SK-N-SH (cell line): ENCODE data around the gene NAALADL2. TPM values are rescaled to one million over a fixed set of nuclear protein-coding genes. Genes with fewer than 3 reads are reported as not detected.

Experiments used
- CTCF ChIA-PET: fragments of 300-600, 350-600 bp; formaldehyde crosslinking; extraction: SDS; loops from one replicate; lab custom pipeline; 2021; lab: Yijun Ruan, JAX
- POLR2A ChIA-PET: fragments of 350-600 bp; sonication (Branson Sonifier 250); formaldehyde crosslinking; extraction: SDS; loops from one replicate; lab custom pipeline; 2020; ENCODE audit warnings: antibody characterized with exemption, inconsistent platforms; lab: Yijun Ruan, JAX
- DNase-seq: peaks from one replicate; pipeline ENCODE4 v3.0.0; 2012
- H2AFZ ChIP-seq: fragments of 200-600 bp; sonication (generic); 2 replicates; pipeline ENCODE4 v1.8.1; 2016; ENCODE audit warnings: antibody characterized with exemption, mild to moderate bottlenecking, low read depth
- H3F3A ChIP-seq: fragments of 200-600 bp; sonication (generic); replicated peaks from 2 replicates; pipeline ENCODE3; 2016; ENCODE audit warnings: antibody characterized with exemption, mild to moderate bottlenecking; ENCODE audit not compliant: insufficient read depth
- H3K27ac ChIP-seq, 2 experiments: fragments of 200-500 bp in 1 of 2; fragments of 200-600 bp in 1 of 2; sonication (Bioruptor generic) in 1 of 2; sonication (generic), shearing (Covaris generic) in 1 of 2; 2 replicates each; pipeline versions ENCODE4 v1.5.1 to v1.6.1; 2014 to 2016; ENCODE audit warnings: low read depth in 2 of 2, inconsistent platforms in 1 of 2, low read length in 1 of 2, mild to moderate bottlenecking in 1 of 2, mixed read lengths in 1 of 2
- H3K27me3 ChIP-seq: fragments of 200-600 bp; sonication (generic), shearing (Covaris generic); 2 replicates; pipeline ENCODE4 v1.6.1; 2016; ENCODE audit warnings: mixed run types; ENCODE audit not compliant: insufficient read depth
- H3K36me3 ChIP-seq, 2 experiments: fragments of 200-500 bp in 1 of 2; fragments of 200-600 bp in 1 of 2; sonication (Bioruptor generic) in 1 of 2; sonication (generic) in 1 of 2; replicated peaks in 1 of 2; 2 replicates each; pipeline versions ENCODE3 to v1.5.1; 2014 to 2016; ENCODE audit warnings: low read length in 1 of 2, mild to moderate bottlenecking in 1 of 2; ENCODE audit not compliant: insufficient read depth in 2 of 2, control insufficient read depth in 1 of 2
- H3K4me1 ChIP-seq, 2 experiments: fragments of 200-500 bp in 1 of 2; fragments of 200-600 bp in 1 of 2; sonication (Bioruptor generic) in 1 of 2; sonication (generic), shearing (Covaris generic) in 1 of 2; 2 replicates each; pipeline versions ENCODE4 v1.5.1 to v1.6.1; 2014 to 2016; ENCODE audit warnings: low read depth in 1 of 2, low read length in 1 of 2, mixed run types in 1 of 2; ENCODE audit not compliant: insufficient read depth in 2 of 2, control insufficient read depth in 1 of 2
- H3K4me2 ChIP-seq: fragments of 200-600 bp; sonication (generic), shearing (Covaris generic); 2 replicates; pipeline ENCODE4 v1.6.1; 2017; ENCODE audit warnings: mixed run types
- H3K4me3 ChIP-seq, 2 experiments: fragments of 200-500 bp in 1 of 2; fragments of 200-600 bp in 1 of 2; sonication (Bioruptor generic) in 1 of 2; sonication (generic), shearing (Covaris generic) in 1 of 2; 2 replicates each; pipeline versions ENCODE4 v1.5.1 to v1.8.1; 2014 to 2016; ENCODE audit warnings: low read depth in 2 of 2, inconsistent platforms in 1 of 2, low read length in 1 of 2, mild to moderate bottlenecking in 1 of 2, mixed read lengths in 1 of 2, moderate library complexity in 1 of 2
- H3K79me2 ChIP-seq: fragments of 200-600 bp; sonication (generic); 2 replicates; pipeline ENCODE4 v1.8.1; 2017; ENCODE audit warnings: mild to moderate bottlenecking; ENCODE audit not compliant: insufficient read depth
- H3K9ac ChIP-seq: fragments of 200-600 bp; sonication (generic); 2 replicates; pipeline ENCODE4 v1.6.1; 2017; ENCODE audit warnings: mixed run types
- H3K9me2 ChIP-seq: fragments of 200-600 bp; sonication (generic); 2 replicates; pipeline ENCODE4 v1.6.1; 2017; ENCODE audit warnings: mixed run types
- H3K9me3 ChIP-seq: fragments of 200-600 bp; sonication (generic); 2 replicates; pipeline ENCODE4 v1.6.1; 2017; ENCODE audit warnings: mixed run types, mild to moderate bottlenecking, moderate library complexity
- H4K20me1 ChIP-seq: fragments of 200-600 bp; sonication (generic); 2 replicates; pipeline ENCODE4 v1.6.1; 2017; ENCODE audit warnings: mild to moderate bottlenecking, mixed run types; ENCODE audit not compliant: insufficient read depth
- CHD2 ChIP-seq: fragments of 150-350 bp; IDR thresholded peaks from 2 replicates; pipeline ENCODE4 v1.6.1; 2018; ENCODE audit warnings: low read length; ENCODE audit not compliant: partially characterized antibody
- ELF1 ChIP-seq: IDR thresholded peaks from 2 replicates; pipeline ENCODE4 v1.4.0; 2012
- EP300 ChIP-seq, 2 experiments: IDR thresholded peaks; 2 replicates each; pipeline versions ENCODE4 v1.4.0 to v1.6.1; 2012; ENCODE audit warnings: borderline replicate concordance in 1 of 2, low read depth in 1 of 2, low read length in 1 of 2
- FOXJ3 ChIP-seq: sonication (generic); formaldehyde crosslinking; IDR thresholded peaks from 2 replicates; pipeline ENCODE4 v1.5.1; 2020; ENCODE audit warnings: mild to moderate bottlenecking, missing genetic modification reagents
- FOXM1 ChIP-seq: IDR thresholded peaks from 2 replicates; pipeline ENCODE4 v1.4.0; 2012; ENCODE audit warnings: low read depth, mild to moderate bottlenecking
- MEF2A ChIP-seq: IDR thresholded peaks from 2 replicates; pipeline ENCODE4 v1.4.0; 2012; ENCODE audit warnings: low read depth, borderline replicate concordance
- MXI1 ChIP-seq: IDR thresholded peaks from 2 replicates; pipeline ENCODE4 v1.6.1; 2012; ENCODE audit warnings: mild to moderate bottlenecking, low read depth, low read length, improper control_type of control experiment
- NFIC ChIP-seq: IDR thresholded peaks from 2 replicates; pipeline ENCODE4 v1.4.0; 2012; ENCODE audit warnings: borderline replicate concordance
- POLR2AphosphoS5 ChIP-seq: IDR thresholded peaks from 2 replicates; pipeline ENCODE4 v1.6.1; 2012; ENCODE audit warnings: low read depth, low read length
- RXRA ChIP-seq: IDR thresholded peaks from 2 replicates; pipeline ENCODE4 v1.4.0; 2012; ENCODE audit warnings: low read depth, mild to moderate bottlenecking, borderline replicate concordance
- YY1 ChIP-seq: IDR thresholded peaks from 2 replicates; pipeline ENCODE4 v1.4.0; 2012; ENCODE audit warnings: low read depth, mild to moderate bottlenecking
- WGBS: methylation state at CpG from one replicate; pipeline ENCODE4 v1.1.6; 2017; ENCODE audit warnings: low lambda C conversion rate; 5-methylcytosine and 5-hydroxymethylcytosine counted together
- polyA plus RNA-seq, 3 experiments: library from polyadenylated mRNA; depleted of rRNA; stranded (reverse); fragments of >200 nt; gene quantifications; 2 replicates each; pipeline ENCODE4 v1.2.3, GENCODE V29; 2012
- TF ChIP-seq, protein P1 (sequence below): fragments of 150-350 bp; IDR thresholded peaks from 2 replicates; pipeline ENCODE4 v1.6.1; 2016; ENCODE audit warnings: mild to moderate bottlenecking, low read depth, low read length
- TF ChIP-seq, protein P2 (sequence below): IDR thresholded peaks from 2 replicates; pipeline ENCODE4 v1.4.0; 2012; ENCODE audit warnings: low read depth, borderline replicate concordance
- TF ChIP-seq, protein P3 (sequence below): IDR thresholded peaks from 2 replicates; pipeline ENCODE4 v1.4.0; 2012; ENCODE audit warnings: low read depth, borderline replicate concordance

Gene NAALADL2
- polyA plus RNA-seq, 1 of the 3 experiments (the other 2 are of a cell fraction), result 1.2 TPM

DNA sequence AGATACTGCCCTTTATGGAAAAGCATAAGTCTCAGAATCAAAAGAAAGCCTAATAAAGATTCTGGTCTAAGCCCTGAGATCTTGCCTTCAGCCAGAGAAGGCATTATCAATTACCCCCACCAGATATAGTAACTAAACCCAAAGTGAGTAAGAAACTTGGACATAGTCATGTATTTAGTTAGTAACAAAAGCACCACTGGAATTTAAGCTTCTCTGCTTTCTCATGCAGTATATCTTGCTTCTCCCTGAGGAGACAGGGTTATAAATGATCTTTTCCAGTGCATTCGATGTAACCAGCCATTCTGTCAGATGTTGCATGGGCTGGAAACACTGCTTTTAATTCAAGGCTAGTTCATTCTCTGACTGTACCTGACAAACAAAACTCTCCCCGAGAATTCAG is 946.7 kb downstream of the NAALADL2 start:
- CTCF ChIA-PET, result no interaction called here
- H3K4me2 ChIP-seq, result no peak overlapping the region
- H3F3A ChIP-seq, result no peaks in the 10 kb centered on the region
- no peak for TF ChIP-seq RXRA
- TF ChIP-seq, all 33 proteins: peak for 0
- Histone ChIP-seq H3K36me3 (no peaks in the 10 kb centered on the region), H3K79me2 (no peaks in the 10 kb centered on the region), H3K9ac (no peak overlapping the region), H2AFZ (no peak overlapping the region), H3K9me3 (no peaks in the 10 kb centered on the region), H3K4me1 (no peaks in the 10 kb centered on the region), H3K27me3 (no peaks in the 10 kb centered on the region), H3K9me2 (no peaks in the 10 kb centered on the region), H3K27ac (no peak overlapping the region), H4K20me1 (no peaks in the 10 kb centered on the region), H3K4me3 (no peak overlapping the region)
- POLR2A ChIA-PET, result no interaction called here
- 45% methylated on average over 2 of the region's 2 CpGs for WGBS
- DNase-seq, result no peak

DNA sequence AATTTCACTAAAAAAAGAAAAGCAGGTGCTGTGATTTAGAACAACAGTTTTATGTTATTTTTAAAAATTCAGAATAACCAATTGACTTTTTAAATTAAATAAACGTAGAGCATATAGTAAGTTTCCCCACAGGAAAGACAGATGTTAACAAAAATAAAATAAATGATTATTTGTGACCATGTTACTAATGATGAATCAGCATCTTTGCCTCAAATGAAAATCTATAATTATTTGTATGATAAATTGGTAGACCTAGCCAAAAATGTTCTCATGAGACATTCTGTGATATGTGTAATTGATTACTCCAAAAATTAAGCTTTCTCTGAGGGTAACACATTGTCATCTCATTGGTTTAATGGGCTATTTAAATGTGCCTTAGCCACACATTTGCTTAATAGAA is 948.0 kb downstream of the NAALADL2 start:
- 44% methylated on average over 1 of the region's 1 CpG for WGBS
- H3K79me2 ChIP-seq, result no peaks in the 10 kb centered on the region

More for the DNA sequence above, 948.0 kb downstream of the NAALADL2 start:
- Histone ChIP-seq H3K9ac (no peak overlapping the region), H3K4me2 (no peak overlapping the region), H3K27me3 (no peaks in the 10 kb centered on the region), H3K4me1 (no peaks in the 10 kb centered on the region), H3K36me3 (no peaks in the 10 kb centered on the region), H3K9me3 (no peaks in the 10 kb centered on the region), H2AFZ (no peak overlapping the region), H3F3A (no peaks in the 10 kb centered on the region), H3K27ac (no peak overlapping the region), H3K9me2 (no peaks in the 10 kb centered on the region), H3K4me3 (no peak overlapping the region), H4K20me1 (no peaks in the 10 kb centered on the region)
- DNase-seq, result no peak
- ChIA-PET CTCF (no interaction called here), POLR2A (no interaction called here)
- TF ChIP-seq FOXM1 (no peak), MXI1 (no peak), CHD2 (no peak), YY1 (no peak), FOXJ3 (CRISPR knock-in tag) (no peak), EP300 (IDR thresholded peaks at IDR 0.05; ENCODE audit: borderline replicate concordance in 1 of 2, low read depth in 1 of 2, low read length in 1 of 2) (no peak), POLR2AphosphoS5 (no peak), MEF2A (no peak), NFIC (no peak), ELF1 (no peak)
- TF ChIP-seq, protein P1, sequence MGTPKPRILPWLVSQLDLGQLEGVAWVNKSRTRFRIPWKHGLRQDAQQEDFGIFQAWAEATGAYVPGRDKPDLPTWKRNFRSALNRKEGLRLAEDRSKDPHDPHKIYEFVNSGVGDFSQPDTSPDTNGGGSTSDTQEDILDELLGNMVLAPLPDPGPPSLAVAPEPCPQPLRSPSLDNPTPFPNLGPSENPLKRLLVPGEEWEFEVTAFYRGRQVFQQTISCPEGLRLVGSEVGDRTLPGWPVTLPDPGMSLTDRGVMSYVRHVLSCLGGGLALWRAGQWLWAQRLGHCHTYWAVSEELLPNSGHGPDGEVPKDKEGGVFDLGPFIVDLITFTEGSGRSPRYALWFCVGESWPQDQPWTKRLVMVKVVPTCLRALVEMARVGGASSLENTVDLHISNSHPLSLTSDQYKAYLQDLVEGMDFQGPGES, result no peak
- TF ChIP-seq, protein P2, sequence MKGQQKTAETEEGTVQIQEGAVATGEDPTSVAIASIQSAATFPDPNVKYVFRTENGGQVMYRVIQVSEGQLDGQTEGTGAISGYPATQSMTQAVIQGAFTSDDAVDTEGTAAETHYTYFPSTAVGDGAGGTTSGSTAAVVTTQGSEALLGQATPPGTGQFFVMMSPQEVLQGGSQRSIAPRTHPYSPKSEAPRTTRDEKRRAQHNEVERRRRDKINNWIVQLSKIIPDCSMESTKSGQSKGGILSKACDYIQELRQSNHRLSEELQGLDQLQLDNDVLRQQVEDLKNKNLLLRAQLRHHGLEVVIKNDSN, result no peak
- TF ChIP-seq, protein P3, sequence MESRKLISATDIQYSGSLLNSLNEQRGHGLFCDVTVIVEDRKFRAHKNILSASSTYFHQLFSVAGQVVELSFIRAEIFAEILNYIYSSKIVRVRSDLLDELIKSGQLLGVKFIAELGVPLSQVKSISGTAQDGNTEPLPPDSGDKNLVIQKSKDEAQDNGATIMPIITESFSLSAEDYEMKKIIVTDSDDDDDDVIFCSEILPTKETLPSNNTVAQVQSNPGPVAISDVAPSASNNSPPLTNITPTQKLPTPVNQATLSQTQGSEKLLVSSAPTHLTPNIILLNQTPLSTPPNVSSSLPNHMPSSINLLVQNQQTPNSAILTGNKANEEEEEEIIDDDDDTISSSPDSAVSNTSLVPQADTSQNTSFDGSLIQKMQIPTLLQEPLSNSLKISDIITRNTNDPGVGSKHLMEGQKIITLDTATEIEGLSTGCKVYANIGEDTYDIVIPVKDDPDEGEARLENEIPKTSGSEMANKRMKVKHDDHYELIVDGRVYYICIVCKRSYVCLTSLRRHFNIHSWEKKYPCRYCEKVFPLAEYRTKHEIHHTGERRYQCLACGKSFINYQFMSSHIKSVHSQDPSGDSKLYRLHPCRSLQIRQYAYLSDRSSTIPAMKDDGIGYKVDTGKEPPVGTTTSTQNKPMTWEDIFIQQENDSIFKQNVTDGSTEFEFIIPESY, result no peak
